ENCODE results near the gene PILRA. TPM values are rescaled to one million over a fixed set of nuclear protein-coding genes. Genes with fewer than 3 reads are reported as not detected.

Gene PILRA
- total and polyA plus RNA-seq, 2 of the 13 experiments (the other 11 are each of a cell fraction or from before 2014, with no cell fraction given), result 0.13 to 1.3 TPM

DNA sequence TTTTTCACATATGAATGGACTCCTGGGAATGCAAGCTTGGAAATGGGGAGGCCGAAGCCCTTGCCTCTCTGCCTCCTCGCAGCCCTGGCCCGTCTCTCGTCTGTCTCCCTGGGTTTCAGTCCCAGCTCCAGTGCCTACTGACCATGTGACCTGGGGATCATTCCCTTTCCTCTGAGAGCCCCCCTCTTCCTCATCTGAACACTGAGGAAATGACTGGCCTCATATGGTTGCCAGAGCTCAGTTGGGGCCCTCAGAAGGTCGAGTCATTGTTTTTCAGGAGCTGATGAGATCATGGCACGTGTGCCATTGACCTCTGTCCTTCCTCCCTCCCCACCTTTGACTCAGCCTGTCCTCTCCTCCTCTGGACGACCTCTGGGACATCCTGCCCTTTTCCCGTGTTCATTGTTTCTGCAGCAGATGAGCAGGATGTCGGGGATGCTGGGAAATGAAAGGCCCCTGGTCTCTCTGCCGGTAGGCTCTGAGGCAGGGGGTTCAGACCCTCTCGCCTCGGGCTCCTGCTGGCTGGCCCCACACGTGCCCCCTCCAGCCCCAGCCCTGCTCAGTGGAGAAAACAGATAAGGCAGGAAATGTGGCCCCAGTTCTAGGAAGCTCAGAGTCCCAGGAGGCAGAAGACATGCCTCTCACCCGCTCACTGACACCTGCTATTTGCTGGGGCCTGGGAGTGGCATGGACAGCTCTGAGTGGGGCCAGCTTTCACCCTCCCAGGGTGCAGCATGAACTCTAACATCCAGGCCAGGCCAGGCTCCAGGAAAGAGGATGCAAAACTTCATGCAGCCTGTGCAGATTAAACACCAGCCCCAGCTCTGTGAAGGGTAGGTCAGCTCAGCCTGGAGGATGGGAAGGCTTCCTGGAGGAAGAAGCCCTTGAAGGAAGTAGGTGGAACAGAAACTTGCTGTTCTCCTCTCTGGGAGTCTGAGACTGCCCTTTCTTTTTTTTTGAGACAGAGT lies 71.3 kb downstream of the PILRA start (continued):
- TF ChIP-seq, protein P1, sequence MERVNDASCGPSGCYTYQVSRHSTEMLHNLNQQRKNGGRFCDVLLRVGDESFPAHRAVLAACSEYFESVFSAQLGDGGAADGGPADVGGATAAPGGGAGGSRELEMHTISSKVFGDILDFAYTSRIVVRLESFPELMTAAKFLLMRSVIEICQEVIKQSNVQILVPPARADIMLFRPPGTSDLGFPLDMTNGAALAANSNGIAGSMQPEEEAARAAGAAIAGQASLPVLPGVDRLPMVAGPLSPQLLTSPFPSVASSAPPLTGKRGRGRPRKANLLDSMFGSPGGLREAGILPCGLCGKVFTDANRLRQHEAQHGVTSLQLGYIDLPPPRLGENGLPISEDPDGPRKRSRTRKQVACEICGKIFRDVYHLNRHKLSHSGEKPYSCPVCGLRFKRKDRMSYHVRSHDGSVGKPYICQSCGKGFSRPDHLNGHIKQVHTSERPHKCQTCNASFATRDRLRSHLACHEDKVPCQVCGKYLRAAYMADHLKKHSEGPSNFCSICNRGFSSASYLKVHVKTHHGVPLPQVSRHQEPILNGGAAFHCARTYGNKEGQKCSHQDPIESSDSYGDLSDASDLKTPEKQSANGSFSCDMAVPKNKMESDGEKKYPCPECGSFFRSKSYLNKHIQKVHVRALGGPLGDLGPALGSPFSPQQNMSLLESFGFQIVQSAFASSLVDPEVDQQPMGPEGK (CRISPR knock-in tag; IDR thresholded peaks at IDR 0.05), result peak; percentile 84
- peak; percentile 88 for TF ChIP-seq SP4 (CRISPR knock-in tag; IDR thresholded peaks at IDR 0.05)
- TF ChIP-seq ZNF607 (CRISPR knock-in tag; IDR thresholded peaks at IDR 0.05; ENCODE audit: borderline replicate concordance), result no peak
- peak; percentile 7; the same call in 1 of the 2 replicates for TF ChIP-seq ARNT2 (CRISPR knock-in tag; IDR thresholded peaks at IDR 0.05; ENCODE audit: low read depth)
- no peak for TF ChIP-seq ZNF616 (CRISPR knock-in tag; IDR thresholded peaks at IDR 0.05; ENCODE audit: low read depth)
- TF ChIP-seq ZNF879 (CRISPR knock-in tag; IDR thresholded peaks at IDR 0.05), result no peak
- TF ChIP-seq, protein P2, sequence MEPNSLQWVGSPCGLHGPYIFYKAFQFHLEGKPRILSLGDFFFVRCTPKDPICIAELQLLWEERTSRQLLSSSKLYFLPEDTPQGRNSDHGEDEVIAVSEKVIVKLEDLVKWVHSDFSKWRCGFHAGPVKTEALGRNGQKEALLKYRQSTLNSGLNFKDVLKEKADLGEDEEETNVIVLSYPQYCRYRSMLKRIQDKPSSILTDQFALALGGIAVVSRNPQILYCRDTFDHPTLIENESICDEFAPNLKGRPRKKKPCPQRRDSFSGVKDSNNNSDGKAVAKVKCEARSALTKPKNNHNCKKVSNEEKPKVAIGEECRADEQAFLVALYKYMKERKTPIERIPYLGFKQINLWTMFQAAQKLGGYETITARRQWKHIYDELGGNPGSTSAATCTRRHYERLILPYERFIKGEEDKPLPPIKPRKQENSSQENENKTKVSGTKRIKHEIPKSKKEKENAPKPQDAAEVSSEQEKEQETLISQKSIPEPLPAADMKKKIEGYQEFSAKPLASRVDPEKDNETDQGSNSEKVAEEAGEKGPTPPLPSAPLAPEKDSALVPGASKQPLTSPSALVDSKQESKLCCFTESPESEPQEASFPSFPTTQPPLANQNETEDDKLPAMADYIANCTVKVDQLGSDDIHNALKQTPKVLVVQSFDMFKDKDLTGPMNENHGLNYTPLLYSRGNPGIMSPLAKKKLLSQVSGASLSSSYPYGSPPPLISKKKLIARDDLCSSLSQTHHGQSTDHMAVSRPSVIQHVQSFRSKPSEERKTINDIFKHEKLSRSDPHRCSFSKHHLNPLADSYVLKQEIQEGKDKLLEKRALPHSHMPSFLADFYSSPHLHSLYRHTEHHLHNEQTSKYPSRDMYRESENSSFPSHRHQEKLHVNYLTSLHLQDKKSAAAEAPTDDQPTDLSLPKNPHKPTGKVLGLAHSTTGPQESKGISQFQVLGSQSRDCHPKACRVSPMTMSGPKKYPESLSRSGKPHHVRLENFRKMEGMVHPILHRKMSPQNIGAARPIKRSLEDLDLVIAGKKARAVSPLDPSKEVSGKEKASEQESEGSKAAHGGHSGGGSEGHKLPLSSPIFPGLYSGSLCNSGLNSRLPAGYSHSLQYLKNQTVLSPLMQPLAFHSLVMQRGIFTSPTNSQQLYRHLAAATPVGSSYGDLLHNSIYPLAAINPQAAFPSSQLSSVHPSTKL (CRISPR knock-in tag; IDR thresholded peaks at IDR 0.05), result peak; percentile 91
- TF ChIP-seq ZNF713 (CRISPR knock-in tag; IDR thresholded peaks at IDR 0.05), result no peak
- TF ChIP-seq ZNF772 (CRISPR knock-in tag; IDR thresholded peaks at IDR 0.05), result peak; percentile 83
- TF ChIP-seq REPIN1 (CRISPR knock-in tag; IDR thresholded peaks at IDR 0.05; ENCODE audit: borderline replicate concordance, low read depth), result peak; percentile 82
- TF ChIP-seq, protein P3, sequence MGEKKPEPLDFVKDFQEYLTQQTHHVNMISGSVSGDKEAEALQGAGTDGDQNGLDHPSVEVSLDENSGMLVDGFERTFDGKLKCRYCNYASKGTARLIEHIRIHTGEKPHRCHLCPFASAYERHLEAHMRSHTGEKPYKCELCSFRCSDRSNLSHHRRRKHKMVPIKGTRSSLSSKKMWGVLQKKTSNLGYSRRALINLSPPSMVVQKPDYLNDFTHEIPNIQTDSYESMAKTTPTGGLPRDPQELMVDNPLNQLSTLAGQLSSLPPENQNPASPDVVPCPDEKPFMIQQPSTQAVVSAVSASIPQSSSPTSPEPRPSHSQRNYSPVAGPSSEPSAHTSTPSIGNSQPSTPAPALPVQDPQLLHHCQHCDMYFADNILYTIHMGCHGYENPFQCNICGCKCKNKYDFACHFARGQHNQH (CRISPR knock-in tag; IDR thresholded peaks at IDR 0.05), result peak; percentile 88
- TF ChIP-seq MBD4 (IDR thresholded peaks at IDR 0.05; ENCODE audit: borderline replicate concordance, low read length), result no peak
- no peak for TF ChIP-seq XRCC5 (optimal IDR thresholded peaks at IDR 0.05; ENCODE audit: low read length)
- peak; percentile 93 for TF ChIP-seq PPARG (CRISPR knock-in tag; conservative IDR thresholded peaks at IDR 0.05)
- TF ChIP-seq IKZF1 (IDR thresholded peaks at IDR 0.05), result no peak
- no peak for TF ChIP-seq AGO2 (optimal IDR thresholded peaks at IDR 0.05; ENCODE audit: low read depth, low read length)
- no peak for TF ChIP-seq PLRG1 (conservative IDR thresholded peaks at IDR 0.05)
- TF ChIP-seq HNRNPL (IDR thresholded peaks at IDR 0.05; ENCODE audit: low read depth, low read length), result no peak
- TF ChIP-seq NKX3-1 (CRISPR knock-in tag; IDR thresholded peaks at IDR 0.05), result 0 out of 2 replicates have a peak, but pooled peaks have one; percentile 26
- peak; percentile 28; the same call in 1 of the 2 replicates for TF ChIP-seq GATA4 (IDR thresholded peaks at IDR 0.05; ENCODE audit: borderline replicate concordance, low read depth)
- peak; percentile 92 for TF ChIP-seq ZNF460 (CRISPR knock-in tag; IDR thresholded peaks at IDR 0.05; ENCODE audit: borderline replicate concordance)

All from HepG2 (cell line).